K562 (cell line): Measurements from ENCODE around the gene CDSN. TPM values are rescaled to one million over a fixed set of nuclear protein-coding genes. Genes with fewer than 3 reads are reported as not detected.

Experiments
- ATF7 ChIP-seq: fragments of 450-650 bp; IDR thresholded peaks from 2 replicates; pipeline ENCODE4 v1.7.1; 2014; ENCODE audit warnings: mild to moderate bottlenecking, moderate library complexity
- CHCHD3 ChIP-seq: fragments of 250-450 bp; sonication (Bioruptor Pico); IDR thresholded peaks from 2 replicates; pipeline ENCODE4 v2.1.2; 2022; ENCODE audit warnings: mild to moderate bottlenecking
- EP300 ChIP-seq: IDR thresholded peaks from 2 replicates; pipeline ENCODE4 v1.6.1; 2012; ENCODE audit warnings: low read length, improper control_type of control experiment
- ETV5 ChIP-seq: sonication (generic); formaldehyde crosslinking; IDR thresholded peaks from 2 replicates; pipeline ENCODE4 v1.4.0; 2020; ENCODE audit warnings: low read depth, mild to moderate bottlenecking, missing genetic modification reagents
- FOXP4 ChIP-seq: sonication (generic); formaldehyde crosslinking; IDR thresholded peaks from 2 replicates; pipeline ENCODE4 v1.8.0; 2022; ENCODE audit warnings: mild to moderate bottlenecking, missing genetic modification reagents, borderline replicate concordance
- GATA2 ChIP-seq: sonication (generic); formaldehyde crosslinking; IDR thresholded peaks from 2 replicates; pipeline ENCODE4 v1.4.0; 2020; ENCODE audit warnings: mild to moderate bottlenecking, missing genetic modification reagents
- MTA1 ChIP-seq: fragments of 450-650 bp; IDR thresholded peaks from 2 replicates; pipeline ENCODE4 v1.6.1; 2017; ENCODE audit warnings: borderline replicate concordance
- NRF1 ChIP-seq, 2 experiments: fragments of 450-650 bp; IDR thresholded peaks in 1 of 2; conservative IDR thresholded peaks in 1 of 2; 2 replicates each; pipeline ENCODE4 v1.6.1; 2014; ENCODE audit warnings: mild to moderate bottlenecking in 2 of 2
- SAFB ChIP-seq: fragments of 200-400 bp; formaldehyde crosslinking; IDR thresholded peaks from 2 replicates; pipeline ENCODE4 v1.6.1; 2017; ENCODE audit warnings: low read depth, low read length, borderline replicate concordance
- SOX6 ChIP-seq: fragments of 450-650 bp; IDR thresholded peaks from 2 replicates; pipeline ENCODE4 v1.6.1; 2014; ENCODE audit warnings: mild to moderate bottlenecking
- ZBTB33 ChIP-seq: sonication (generic); formaldehyde crosslinking; IDR thresholded peaks from 2 replicates; pipeline ENCODE4 v1.8.1; 2023; ENCODE audit warnings: mild to moderate bottlenecking, missing genetic modification reagents
- ZFX ChIP-seq: sonication (generic); formaldehyde crosslinking; IDR thresholded peaks from 2 replicates; pipeline ENCODE4 v1.8.0; 2022; ENCODE audit warnings: mild to moderate bottlenecking, missing genetic modification reagents, moderate library complexity
- ZNF407 ChIP-seq: fragments of 450-650 bp; IDR thresholded peaks from 2 replicates; pipeline ENCODE4 v1.6.1; 2016; ENCODE audit warnings: low read depth
- ZNF717 ChIP-seq: fragments of 250-450 bp; sonication (Bioruptor Pico); IDR thresholded peaks from 2 replicates; pipeline ENCODE4 v1.5.0; 2021
- polyA plus RNA-seq, 8 experiments: library from polyadenylated mRNA; depleted of rRNA in 4 of 8; stranded (reverse) in 5 of 8; unstranded in 3 of 8; fragments of >200 nt; fragmentation: Nextera tagmentation in 2 of 8; fragmentation: Illumina TruSeq in 1 of 8; extraction: Ambion mirVana in 2 of 8; extraction: Trizol in 1 of 8; gene quantifications; 2 replicates each; pipeline versions ENCODE4 v1.2.1 to v1.2.3, GENCODE V29; 2011 to 2014; ENCODE audit warnings: inconsistent platforms in 1 of 8, missing spikeins in 1 of 8
- total RNA-seq, 7 experiments: library from RNA; depleted of rRNA in 6 of 7; stranded (reverse); fragments of >200 nt in 6 of 7; fragmentation: Illumina TruSeq in 2 of 7; extraction: Trizol in 2 of 7; gene quantifications; 2 replicates each; pipeline versions ENCODE4 v1.2.1 to v1.2.3, GENCODE V29; 2011 to 2021; ENCODE audit warnings: low replicate concordance in 1 of 7

Gene CDSN
- total and polyA plus RNA-seq, 9 of the 15 experiments (the other 6 are each of a cell fraction or from before 2014, with no cell fraction given) = not detected

GRCh38 chr6:31092769-31093505 is 27.3 kb downstream of the CDSN start (continued):
- TF ChIP-seq ZNF407 (no peak), NRF1 (conservative IDR thresholded peaks at IDR 0.05 in 1 of 2, IDR thresholded peaks at IDR 0.05 in 1 of 2) (no peak), EP300 (peak; percentile 28; the same call in 1 of the 2 replicates), CHCHD3 (CRISPR knock-in tag) (no peak), GATA2 (CRISPR knock-in tag) (no peak), SOX6 (0 out of 2 replicates have a peak, but pooled peaks have one; percentile 13), ZFX (CRISPR knock-in tag) (no peak), ZBTB33 (no peak), SAFB (no peak), MTA1 (no peak), ATF7 (no peak), ZNF717 (CRISPR knock-in tag) (no peak), ETV5 (CRISPR knock-in tag) (no peak), FOXP4 (CRISPR knock-in tag) (no peak)
